GM11168 (cell line): ENCODE measurements around the gene ASPG.

Experiments used
- in situ Hi-C: fragments of 300-500 bp; cut with MboI; formaldehyde crosslinking; loops from one replicate; pipeline ENCODE4 v1.12.0; 2022; ENCODE audit warnings: low sequenced_read_pairs; ENCODE audit not compliant: unreplicated experiment

Gene ASPG

GRCh38 chr14:104085032-104085888 lies at the start of gene ASPG:
Gene ASPG (plus strand): TSS chr14:104085700. CDS start chr14:104085771, 71 bp downstream.
- in situ Hi-C loops: no loop called here

DNA sequence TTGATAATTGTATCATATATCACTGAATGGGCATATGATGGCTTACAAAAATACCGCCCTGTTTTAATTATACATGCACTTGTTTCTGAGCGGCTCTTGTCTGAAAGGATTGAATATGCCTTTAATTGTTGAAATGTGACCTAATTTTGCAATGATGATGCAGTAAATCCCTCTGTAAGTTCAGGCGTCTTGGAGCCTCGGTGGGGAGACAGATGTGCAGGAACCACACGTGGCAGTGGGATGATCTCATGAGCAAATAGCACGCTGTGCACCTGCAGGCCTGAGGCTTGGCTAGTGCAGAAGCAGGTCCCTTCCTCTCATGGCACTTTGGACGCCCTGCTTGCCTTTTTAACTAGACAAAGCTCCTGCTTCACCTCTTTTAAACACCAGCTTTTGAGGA lies 49.3 kb upstream of the ASPG start:
- in situ Hi-C loops: no loop called here

DNA sequence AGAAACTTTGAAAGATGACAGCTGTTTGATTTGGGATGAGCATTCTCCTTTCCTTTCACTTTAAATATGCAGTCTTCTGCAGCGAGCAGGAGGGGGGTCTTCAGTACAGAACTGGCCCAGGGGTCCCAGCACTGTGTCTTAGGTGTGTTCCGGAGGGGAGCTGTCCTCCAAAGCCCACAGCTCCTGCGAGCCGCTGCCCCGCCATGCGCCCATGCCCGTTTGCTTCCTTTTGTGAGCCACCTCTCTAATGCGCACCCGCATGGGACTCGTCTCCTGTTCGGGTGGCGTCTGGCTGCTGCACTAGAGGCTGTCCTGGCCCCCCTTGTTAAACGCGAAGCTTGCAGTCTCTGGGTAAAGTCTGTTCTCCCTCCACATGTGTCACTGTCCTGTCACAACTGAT lies 48.4 kb upstream of the ASPG start:
- in situ Hi-C loops: no loop called here

DNA sequence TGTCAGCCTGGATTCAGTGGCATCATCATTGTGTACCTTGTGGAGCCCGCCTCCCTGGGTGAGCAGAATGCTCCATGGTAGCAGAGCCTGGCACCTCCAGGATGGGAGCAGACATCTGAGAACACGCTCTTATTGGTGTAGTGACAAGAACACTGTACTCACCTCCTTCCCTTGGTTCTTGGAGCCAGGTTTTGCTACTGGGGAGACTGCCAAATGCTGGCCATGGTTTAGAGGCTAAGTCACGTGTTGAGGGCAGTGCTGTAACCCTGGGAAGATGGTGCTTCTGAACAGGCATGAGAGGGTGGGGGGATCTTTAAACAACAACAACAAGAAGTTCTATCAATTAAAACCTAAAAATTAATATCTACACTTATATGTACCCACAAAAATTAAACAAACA lies 47.6 kb upstream of the ASPG start:
- in situ Hi-C loops: no loop called here

- in situ Hi-C loops: no loop called here
These were observed 46.3 kb upstream of the ASPG start for GRCh38 chr14:104039214-104039613.

DNA sequence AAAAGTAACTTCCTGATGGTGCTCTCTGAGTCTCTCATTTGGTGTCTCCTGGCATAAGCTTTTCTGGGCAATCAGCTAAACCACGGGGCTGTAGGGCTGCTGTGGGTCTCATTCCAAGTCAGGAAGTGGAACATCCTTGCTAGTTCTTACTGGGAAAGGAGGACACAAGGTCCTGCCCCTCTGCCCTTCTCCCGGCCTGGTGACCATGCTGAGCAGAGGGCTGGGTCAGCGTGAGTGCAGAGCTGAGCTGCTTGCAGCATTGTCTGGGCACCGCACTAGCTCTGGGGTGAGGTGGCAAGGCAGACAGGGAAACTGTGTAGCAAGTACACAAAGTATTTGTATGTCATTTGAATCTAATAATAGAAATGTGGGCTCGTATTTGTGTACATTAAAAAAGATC lies 45.0 kb upstream of the ASPG start:
- in situ Hi-C loops: no loop called here

- in situ Hi-C loops: no loop called here
These were observed 43.9 kb upstream of the ASPG start for GRCh38 chr14:104041430-104042104.

DNA sequence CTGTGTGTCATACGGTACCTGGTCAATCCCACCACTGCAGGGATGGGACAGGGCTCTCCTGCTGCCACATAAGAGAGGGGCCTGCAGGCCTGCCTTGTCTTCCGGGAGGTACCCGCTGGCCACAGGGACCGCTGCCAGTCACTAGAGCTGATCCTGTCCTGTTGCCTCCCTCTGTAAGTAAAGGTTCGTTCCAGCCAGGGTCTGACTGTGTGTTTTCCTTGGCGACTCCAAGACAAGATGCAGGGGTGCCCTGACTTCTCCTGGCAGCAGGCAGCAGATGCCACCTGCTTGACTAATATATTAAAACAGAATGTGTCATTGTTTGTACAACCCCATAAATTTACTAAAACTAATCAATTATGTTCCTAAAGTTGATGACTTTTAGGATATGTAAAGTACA lies 41.5 kb upstream of the ASPG start:
- in situ Hi-C loops: no loop called here

- in situ Hi-C loops: no loop called here
These were observed 37.7 kb upstream of the ASPG start for GRCh38 chr14:104047761-104048160.

- in situ Hi-C loops: no loop called here
These were observed 36.6 kb upstream of the ASPG start for GRCh38 chr14:104048758-104049507.

DNA sequence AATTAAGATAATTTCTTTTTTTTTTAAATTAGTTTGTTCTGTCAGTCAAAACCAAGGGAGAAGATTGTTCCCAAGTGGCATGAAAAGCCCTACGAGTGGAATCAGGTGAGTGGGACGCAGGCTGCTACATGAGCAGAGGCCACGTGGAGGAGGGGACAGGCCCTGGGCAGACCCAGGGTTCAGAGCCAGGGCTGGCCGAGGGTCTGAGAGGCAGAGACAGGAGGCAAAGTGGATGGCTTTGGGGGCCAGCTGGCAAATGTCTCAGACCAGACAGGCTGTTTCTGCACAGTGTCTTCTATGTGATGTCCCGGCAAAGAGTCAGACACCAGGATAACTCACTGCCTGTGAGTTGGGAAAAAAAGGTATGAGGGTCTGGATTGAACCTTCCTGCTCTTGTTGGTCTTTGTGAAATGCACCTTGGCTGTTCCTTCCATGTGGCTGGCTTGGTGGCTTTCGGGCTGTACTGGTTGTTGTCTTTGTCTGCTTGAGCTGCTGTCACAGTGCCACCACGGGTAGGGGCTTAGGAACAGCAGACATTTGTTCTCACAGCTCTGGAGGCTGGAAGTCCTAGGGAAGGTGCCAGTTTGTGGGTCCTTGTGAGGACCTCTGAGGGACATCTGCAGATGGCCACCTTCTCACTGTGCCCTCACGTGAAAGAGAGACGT lies 35.8 kb upstream of the ASPG start:
- in situ Hi-C loops: no loop called here

DNA sequence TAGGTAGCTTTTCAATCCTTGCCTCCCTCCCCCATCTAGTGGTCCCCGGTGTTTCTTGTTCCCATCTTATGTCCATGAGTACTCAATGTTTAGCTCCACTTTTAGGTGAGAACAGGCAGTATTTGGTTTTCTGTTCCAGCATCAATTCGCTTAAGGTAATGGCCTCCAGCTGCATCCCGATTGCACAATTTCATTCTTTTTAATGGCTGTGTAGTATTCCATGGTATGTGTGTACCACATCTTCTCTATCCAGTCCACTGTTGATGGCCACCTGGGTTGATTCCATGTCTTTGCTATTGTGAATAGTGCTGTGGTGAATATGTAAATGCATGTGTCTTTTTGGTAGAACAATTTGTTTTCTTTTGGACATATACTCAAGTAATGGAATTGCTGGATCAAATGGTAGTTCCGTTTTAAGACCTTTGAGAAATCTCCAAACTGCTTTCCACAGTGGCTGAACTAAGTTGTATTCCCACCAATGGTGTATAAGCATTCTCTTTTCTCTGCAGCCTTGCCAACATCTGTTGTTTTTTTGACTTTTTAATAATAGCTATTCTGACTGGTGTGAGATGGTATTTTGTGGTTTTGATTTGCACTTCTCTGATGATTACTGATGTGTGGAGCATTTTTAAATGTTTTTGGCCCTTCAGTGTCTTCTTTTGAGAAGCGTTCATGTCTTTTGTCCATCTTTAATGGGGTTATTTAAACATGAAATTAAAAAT lies 34.2 kb upstream of the ASPG start:
- in situ Hi-C loops: no loop called here

DNA sequence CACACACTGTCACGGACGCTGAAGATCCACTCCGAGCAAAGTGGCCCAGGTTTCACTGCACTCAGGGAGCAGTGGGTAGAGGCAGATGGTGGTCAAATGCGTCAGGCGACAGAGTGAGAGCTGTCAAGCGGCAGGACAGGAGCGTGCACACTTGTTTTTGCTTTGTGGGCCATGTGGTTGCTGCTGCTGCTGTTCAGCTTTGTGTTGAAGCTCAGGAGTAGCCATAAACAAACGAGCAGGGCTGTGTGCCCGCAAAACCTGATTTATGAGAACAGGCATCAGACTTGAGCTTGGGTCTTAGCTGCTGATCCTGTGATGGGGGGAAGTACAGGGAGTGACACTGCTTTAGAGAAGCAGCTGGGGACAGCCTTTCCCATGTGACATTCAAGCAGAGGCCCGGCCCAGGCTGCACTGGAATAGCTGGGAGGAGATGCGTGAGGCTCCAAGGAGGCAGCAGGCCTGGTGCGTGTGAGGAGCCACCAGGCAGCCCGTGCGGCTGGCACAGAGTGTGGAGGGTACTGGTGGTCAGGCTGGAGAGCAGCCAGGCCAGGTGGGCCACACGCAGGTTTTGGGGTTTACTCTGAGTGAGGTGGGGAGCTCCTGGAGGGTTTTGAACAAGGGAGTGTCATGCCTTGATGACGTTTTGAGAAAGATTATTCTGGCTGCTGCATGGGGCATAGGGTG lies 31.1 kb upstream of the ASPG start:
- in situ Hi-C loops: no loop called here

DNA sequence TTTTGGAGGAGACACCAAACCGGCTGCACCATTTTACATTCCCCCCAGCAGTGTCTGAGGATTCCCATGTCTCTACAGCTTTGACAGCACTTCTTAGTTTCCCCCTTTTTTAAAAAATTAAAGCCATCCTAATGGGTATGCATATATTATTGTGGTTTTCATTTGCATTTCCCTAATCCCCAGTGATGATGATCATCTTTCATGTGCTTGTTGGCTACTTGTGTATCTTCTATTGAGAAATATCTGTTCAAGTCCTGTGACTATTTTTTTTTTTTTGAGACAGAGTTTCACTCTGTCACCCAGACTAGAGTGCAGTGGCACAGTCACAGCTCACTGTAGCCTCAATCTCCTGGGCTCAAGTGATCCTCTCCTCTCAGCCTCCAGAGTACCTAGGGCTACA lies 23.2 kb upstream of the ASPG start:
- in situ Hi-C loops: no loop called here

GRCh38 chr14:104064003-104064402 lies 21.5 kb upstream of the ASPG start:
- in situ Hi-C loops: no loop called here

GRCh38 chr14:104066279-104066678 lies 19.2 kb upstream of the ASPG start:
- in situ Hi-C loops: no loop called here

GRCh38 chr14:104066719-104067295 lies 18.7 kb upstream of the ASPG start:
- in situ Hi-C loops: no loop called here

DNA sequence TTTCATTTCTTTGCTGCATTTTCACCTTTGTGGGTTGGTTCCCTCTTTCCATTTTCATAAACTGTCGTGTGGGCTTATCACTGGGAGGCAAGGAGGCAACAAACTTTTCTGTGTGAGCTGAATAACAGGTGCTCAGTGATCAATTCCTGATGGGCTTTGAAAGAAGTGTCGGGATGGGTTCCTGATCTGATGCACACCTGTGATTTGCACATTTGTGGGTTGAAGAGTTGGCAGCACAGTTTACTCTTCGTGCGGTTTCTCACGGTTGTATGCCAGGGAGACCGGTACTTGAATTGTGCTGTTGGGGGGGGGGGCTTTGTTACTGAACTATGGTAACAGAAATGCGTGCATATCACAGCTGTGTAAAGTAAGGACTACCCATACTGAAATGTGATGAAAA lies 16.0 kb upstream of the ASPG start:
- in situ Hi-C loops: no loop called here

DNA sequence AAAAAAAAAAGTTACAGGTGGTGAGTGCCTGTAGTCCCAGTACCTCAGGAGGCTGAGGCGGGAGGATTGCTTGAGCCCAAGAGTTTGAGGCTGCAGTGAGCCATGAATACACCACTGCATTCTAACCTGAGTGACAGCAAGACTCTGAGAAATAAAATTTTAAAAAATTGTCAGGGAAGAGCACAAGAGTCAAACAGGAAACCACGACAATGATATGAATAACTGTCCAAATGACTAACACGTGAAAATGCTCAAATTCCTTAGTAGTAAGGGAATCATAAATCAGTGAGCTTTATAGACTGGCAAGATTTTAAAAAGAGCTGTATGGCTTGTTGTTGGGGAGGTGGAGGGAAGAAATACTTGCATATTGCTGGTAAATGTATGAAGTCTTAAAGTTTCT lies 12.9 kb upstream of the ASPG start:
- in situ Hi-C loops: no loop called here
